OCI-LY7 (cell line): ENCODE measurements around the gene SNX27.

Experiments used
- EZH2phosphoT487 ChIP-seq: fragments of 200-600 bp; sonication (generic); IDR thresholded peaks from 2 replicates; pipeline ENCODE4 v1.6.1; 2018; ENCODE audit warnings: low read depth, borderline replicate concordance, mild to moderate bottlenecking, mixed run types, antibody characterized with exemption, low read length, moderate library complexity, mixed read lengths
- TF ChIP-seq, protein P1 (sequence below): fragments of 200-600 bp; sonication (generic); conservative IDR thresholded peaks from 2 replicates; pipeline ENCODE4 v1.5.1; 2014; ENCODE audit warnings: mild to moderate bottlenecking, antibody characterized with exemption, low read length, moderate library complexity, mixed read lengths

GRCh38 chr1:151577173-151577572, 34.7 kb upstream of the SNX27 start:
- TF ChIP-seq, protein P1, sequence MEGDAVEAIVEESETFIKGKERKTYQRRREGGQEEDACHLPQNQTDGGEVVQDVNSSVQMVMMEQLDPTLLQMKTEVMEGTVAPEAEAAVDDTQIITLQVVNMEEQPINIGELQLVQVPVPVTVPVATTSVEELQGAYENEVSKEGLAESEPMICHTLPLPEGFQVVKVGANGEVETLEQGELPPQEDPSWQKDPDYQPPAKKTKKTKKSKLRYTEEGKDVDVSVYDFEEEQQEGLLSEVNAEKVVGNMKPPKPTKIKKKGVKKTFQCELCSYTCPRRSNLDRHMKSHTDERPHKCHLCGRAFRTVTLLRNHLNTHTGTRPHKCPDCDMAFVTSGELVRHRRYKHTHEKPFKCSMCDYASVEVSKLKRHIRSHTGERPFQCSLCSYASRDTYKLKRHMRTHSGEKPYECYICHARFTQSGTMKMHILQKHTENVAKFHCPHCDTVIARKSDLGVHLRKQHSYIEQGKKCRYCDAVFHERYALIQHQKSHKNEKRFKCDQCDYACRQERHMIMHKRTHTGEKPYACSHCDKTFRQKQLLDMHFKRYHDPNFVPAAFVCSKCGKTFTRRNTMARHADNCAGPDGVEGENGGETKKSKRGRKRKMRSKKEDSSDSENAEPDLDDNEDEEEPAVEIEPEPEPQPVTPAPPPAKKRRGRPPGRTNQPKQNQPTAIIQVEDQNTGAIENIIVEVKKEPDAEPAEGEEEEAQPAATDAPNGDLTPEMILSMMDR, result no peak
- TF ChIP-seq EZH2phosphoT487, result no peak
